Adipocyte (in vitro differentiated cells): ENCODE measurements around the gene ALKBH3.

Experiments used
- DNase-seq: peaks from one replicate; pipeline ENCODE4 v3.0.0-alpha.2; 2015; ENCODE audit warnings: low read depth
- H3K27me3 ChIP-seq: replicated peaks from 2 replicates; pipeline ENCODE4 v1.7.0; 2013; ENCODE audit warnings: mild to moderate bottlenecking, low read length, moderate library complexity; ENCODE audit not compliant: control insufficient read depth, insufficient read depth
- H3K36me3 ChIP-seq: 2 replicates; pipeline ENCODE4 v1.7.0; 2013; ENCODE audit warnings: low read length, mild to moderate bottlenecking, moderate library complexity; ENCODE audit not compliant: control insufficient read depth, insufficient read depth, severe bottlenecking
- H3K4me1 ChIP-seq: 2 replicates; pipeline ENCODE4 v1.7.0; 2013; ENCODE audit warnings: mild to moderate bottlenecking, low read length, moderate library complexity; ENCODE audit not compliant: control insufficient read depth, insufficient read depth
- H3K4me3 ChIP-seq: 2 replicates; pipeline ENCODE4 v1.7.0; 2013; ENCODE audit warnings: mild to moderate bottlenecking, low read length, moderate library complexity
- H3K9ac ChIP-seq: 2 replicates; pipeline ENCODE4 v1.7.0; 2013; ENCODE audit warnings: mild to moderate bottlenecking, low read length, moderate library complexity
- H3K9me3 ChIP-seq: 2 replicates; pipeline ENCODE4 v1.7.0; 2013; ENCODE audit warnings: mild to moderate bottlenecking, low read length, moderate library complexity; ENCODE audit not compliant: control insufficient read depth

The ALKBH3 gene

GRCh38 chr11:43908683-43909082 lies 28.1 kb downstream of the ALKBH3 start:
- Histone ChIP-seq H3K9me3 (no peaks in the 10 kb centered on the region), H3K4me3 (no peak overlapping the region), H3K27me3 (no peaks in the 10 kb centered on the region), H3K4me1 (peaks cover 25% of the 10 kb centered on the region), H3K9ac (no peak overlapping the region), H3K36me3 (peaks cover 27% of the 10 kb centered on the region)
- no peak for DNase-seq

- Histone ChIP-seq H3K9ac (no peak overlapping the region), H3K4me3 (no peak overlapping the region), H3K27me3 (no peaks in the 10 kb centered on the region), H3K9me3 (no peaks in the 10 kb centered on the region), H3K36me3 (peaks cover 42% of the 10 kb centered on the region), H3K4me1 (no peaks in the 10 kb centered on the region)
- no peak for DNase-seq
Measured at GRCh38 chr11:43913829-43914380, 33.3 kb downstream of the ALKBH3 start.

- Histone ChIP-seq H3K27me3 (no peaks in the 10 kb centered on the region), H3K4me1 (no peaks in the 10 kb centered on the region), H3K36me3 (peaks cover 41% of the 10 kb centered on the region), H3K9me3 (no peaks in the 10 kb centered on the region), H3K9ac (no peak overlapping the region), H3K4me3 (no peak overlapping the region)
- DNase-seq, result no peak
Measured at GRCh38 chr11:43914466-43914865, 33.8 kb downstream of the ALKBH3 start.

GRCh38 chr11:43916621-43917020 lies 36.0 kb downstream of the ALKBH3 start:
- H3K27me3 ChIP-seq, result no peaks in the 10 kb centered on the region
- H3K9me3 ChIP-seq, result no peaks in the 10 kb centered on the region
- no peak overlapping the region for H3K4me3 ChIP-seq
- no peak overlapping the region for H3K9ac ChIP-seq
- no peak for DNase-seq
- H3K4me1 ChIP-seq, result peaks cover 16% of the 10 kb centered on the region
- H3K36me3 ChIP-seq, result peaks cover 35% of the 10 kb centered on the region

GRCh38 chr11:43917851-43918250 lies 37.2 kb downstream of the ALKBH3 start:
- no peaks in the 10 kb centered on the region for H3K9me3 ChIP-seq
- peaks cover 35% of the 10 kb centered on the region for H3K36me3 ChIP-seq
- no peaks in the 10 kb centered on the region for H3K27me3 ChIP-seq
- H3K9ac ChIP-seq, result no peak overlapping the region
- H3K4me3 ChIP-seq, result no peak overlapping the region
- H3K4me1 ChIP-seq, result peaks cover 28% of the 10 kb centered on the region
- no peak for DNase-seq

- H3K9ac ChIP-seq, result no peak overlapping the region
- peaks cover 29% of the 10 kb centered on the region for H3K36me3 ChIP-seq
- H3K9me3 ChIP-seq, result no peaks in the 10 kb centered on the region
- no peak for DNase-seq
- no peak overlapping the region for H3K4me3 ChIP-seq
- H3K4me1 ChIP-seq, result peaks cover 36% of the 10 kb centered on the region
- H3K27me3 ChIP-seq, result no peaks in the 10 kb centered on the region
Measured at GRCh38 chr11:43918662-43919061, 38.0 kb downstream of the ALKBH3 start.

GRCh38 chr11:43919852-43920597 lies 39.4 kb downstream of the ALKBH3 start:
- peaks cover 21% of the 10 kb centered on the region for H3K36me3 ChIP-seq
- no peaks in the 10 kb centered on the region for H3K27me3 ChIP-seq
- no peak overlapping the region for H3K9ac ChIP-seq
- H3K4me1 ChIP-seq, result peaks cover 46% of the 10 kb centered on the region
- no peak for DNase-seq
- no peaks in the 10 kb centered on the region for H3K9me3 ChIP-seq
- no peak overlapping the region for H3K4me3 ChIP-seq

- peaks cover 46% of the 10 kb centered on the region for H3K4me1 ChIP-seq
- H3K9ac ChIP-seq, result no peak overlapping the region
- no peak overlapping the region for H3K4me3 ChIP-seq
- no peaks in the 10 kb centered on the region for H3K27me3 ChIP-seq
- DNase-seq, result peak; percentile 96
- no peaks in the 10 kb centered on the region for H3K9me3 ChIP-seq
- H3K36me3 ChIP-seq, result peaks cover 21% of the 10 kb centered on the region
Measured at GRCh38 chr11:43920598-43921419, 40.2 kb downstream of the ALKBH3 start.

- no peak for DNase-seq
- no peaks in the 10 kb centered on the region for H3K27me3 ChIP-seq
- peaks cover 18% of the 10 kb centered on the region for H3K36me3 ChIP-seq
- no peak overlapping the region for H3K4me3 ChIP-seq
- no peak overlapping the region for H3K9ac ChIP-seq
- peaks cover 46% of the 10 kb centered on the region for H3K4me1 ChIP-seq
- no peaks in the 10 kb centered on the region for H3K9me3 ChIP-seq
Measured at GRCh38 chr11:43921561-43922294, 41.1 kb downstream of the ALKBH3 start.

- H3K9me3 ChIP-seq, result no peaks in the 10 kb centered on the region
- H3K4me3 ChIP-seq, result no peak overlapping the region
- H3K9ac ChIP-seq, result no peak overlapping the region
- H3K27me3 ChIP-seq, result no peaks in the 10 kb centered on the region
- DNase-seq, result no peak
- peaks cover 18% of the 10 kb centered on the region for H3K36me3 ChIP-seq
- peaks cover 46% of the 10 kb centered on the region for H3K4me1 ChIP-seq
Measured at GRCh38 chr11:43922295-43922648, 41.6 kb downstream of the ALKBH3 start.
